Stimulated activated CD4-positive, alpha-beta T cell treated with anti-CD3 and anti-CD28 coated beads, Interleukin-15, amount 100 ng/mL, for 24 hours (primary cell): ENCODE data around the gene MXRA7.
"Not testable (repeated sequence)": the region's sequence is repeated elsewhere in the genome, so short reads cannot be mapped to it uniquely, and the experiment has no call there.

ENCODE experiments used
- DNase-seq: peaks from one replicate; pipeline ENCODE4 v3.0.0-alpha.2; 2020

MXRA7 gene

DNA sequence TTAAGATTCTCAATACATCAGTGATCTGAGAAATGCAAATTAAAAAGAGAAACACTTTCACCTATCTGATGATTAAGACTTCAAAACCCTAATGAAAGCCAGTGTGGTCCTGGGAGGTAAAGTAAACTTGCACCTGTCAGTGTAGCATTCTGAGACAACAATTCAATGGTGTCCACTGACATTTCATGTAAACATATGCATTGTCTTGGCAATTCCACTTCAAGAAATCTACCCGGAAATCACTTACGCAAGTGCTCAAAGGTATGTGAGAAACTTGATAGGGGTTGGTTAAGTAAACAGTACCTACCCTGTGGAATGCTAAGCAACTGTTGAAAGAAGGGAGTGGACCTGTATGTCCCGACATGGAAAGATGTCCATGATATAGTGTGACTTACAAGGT, 69.3 kb downstream of the MXRA7 start:
- DNase-seq: no peak

DNA sequence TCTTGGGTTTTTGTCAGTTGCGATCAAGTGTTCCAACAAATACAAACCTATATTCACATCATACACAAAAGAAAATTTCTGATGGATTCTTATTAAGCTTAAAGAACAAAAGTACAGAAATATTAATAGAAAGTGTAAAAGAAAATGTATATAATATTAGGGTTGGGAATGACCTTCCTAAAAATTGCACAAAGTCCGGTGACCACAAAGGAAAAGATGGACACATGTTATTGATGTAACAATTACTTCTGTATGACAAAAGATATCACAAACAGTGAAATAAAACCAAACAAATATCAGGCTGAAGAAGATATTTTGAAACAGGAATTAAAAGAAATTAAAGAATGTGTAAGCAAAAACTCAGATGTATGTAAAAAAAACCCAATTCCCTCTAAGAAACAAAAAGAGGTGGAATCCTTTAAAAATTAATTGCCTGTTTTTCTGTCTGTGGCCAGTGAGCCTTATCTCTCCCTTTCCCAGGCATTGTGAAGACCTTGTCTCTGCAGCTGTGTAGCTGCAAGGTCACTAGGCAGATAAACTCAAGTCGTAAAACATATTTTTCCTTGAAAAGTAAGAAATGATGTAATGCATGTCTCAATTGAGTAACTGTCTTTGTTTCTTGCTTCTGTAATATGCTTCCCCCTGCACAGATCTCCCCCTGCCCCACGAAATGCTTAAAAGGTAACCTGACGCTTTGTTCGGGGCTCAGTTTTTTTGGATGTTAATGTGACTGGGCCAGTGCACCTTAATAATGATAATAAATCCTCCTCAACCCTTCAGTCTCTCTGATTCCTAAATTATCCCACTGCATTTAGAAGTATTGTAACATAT, 70.0 kb downstream of the MXRA7 start:
- DNase-seq: no peak

DNA sequence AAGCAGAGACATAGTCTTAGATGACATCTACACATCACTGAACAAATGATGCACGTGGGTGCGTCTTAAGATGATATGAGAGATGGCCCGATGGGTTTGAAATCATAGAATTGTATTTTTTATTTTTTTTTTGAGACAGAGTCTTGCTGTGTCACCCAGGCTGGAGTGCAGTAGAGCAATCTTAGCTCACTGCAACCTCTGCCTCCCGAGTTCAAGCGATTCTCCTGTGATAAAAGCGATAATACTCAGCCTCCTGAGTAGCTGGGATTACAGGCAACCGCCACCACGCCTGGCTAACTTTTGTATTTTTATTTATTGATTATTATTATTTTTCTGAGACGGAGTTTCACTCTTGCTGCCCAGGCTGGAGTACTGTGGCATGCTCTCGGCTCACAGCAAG, 72.5 kb downstream of the MXRA7 start:
- DNase-seq: no peak

DNA sequence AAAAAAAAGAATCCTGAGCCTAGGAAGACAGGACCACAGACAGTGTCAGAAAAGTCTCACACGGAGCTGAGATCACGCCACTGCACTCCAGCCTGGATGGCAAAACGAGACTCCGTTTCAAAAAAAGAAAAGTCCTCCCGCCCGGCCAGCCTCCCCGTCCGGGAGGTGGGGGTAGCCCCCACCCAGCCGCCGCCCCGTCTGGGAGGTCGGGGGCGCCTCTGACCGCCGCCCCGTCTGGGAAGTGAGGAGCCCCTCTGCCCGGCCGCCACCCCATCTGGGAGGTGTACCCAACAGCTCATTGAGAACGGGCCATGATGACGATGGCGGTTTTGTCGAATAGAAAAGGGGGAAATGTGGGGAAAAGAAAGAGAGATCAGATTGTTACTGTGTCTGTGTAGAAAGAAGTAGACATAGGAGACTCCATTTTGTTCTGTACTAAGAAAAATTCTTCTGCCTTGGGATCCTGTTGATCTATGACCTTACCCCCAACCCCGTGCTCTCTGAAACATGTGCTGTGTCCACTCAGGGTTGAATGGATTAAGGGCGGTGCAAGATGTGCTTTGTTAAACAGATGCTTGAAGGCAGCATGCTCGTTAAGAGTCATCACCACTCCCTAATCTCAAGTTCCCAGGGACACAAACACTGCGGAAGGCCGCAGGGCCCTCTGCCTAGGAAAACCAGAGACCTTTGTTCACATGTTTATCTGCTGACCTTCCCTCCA, 74.1 kb downstream of the MXRA7 start:
- DNase-seq: not testable (repeated sequence)

DNA sequence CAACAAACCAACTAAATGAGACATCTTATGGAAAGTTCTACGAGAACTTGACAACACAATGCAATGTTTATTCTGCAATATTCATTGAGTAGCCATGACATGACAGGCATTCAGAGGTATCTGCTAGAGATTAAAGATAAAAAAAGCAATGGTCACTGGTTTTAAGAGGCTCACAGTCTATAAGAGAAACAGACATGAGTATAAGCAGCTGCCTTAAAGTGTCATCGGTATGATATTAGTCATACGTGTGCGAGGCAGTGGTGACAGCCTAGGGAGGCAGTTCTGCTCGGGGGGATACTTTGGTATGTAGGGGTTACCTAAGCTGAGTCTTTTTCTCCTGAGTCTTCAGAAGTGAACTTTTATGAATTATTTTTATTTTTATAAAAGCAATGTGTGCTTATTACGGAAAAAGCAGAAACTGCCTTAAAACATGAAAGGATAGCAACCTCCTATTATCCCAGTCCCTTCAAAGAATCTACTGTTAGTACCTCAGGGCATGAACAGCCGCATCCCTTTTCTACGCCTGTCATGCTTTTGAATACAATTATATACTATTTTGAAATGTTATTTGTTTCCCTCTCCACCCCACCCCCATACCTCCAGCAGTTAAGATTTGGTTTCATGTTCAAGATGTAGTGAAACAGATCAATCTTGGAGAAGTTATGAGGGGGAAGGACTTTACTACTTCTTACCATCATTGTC, 75.0 kb downstream of the MXRA7 start:
- no peak for DNase-seq

DNA sequence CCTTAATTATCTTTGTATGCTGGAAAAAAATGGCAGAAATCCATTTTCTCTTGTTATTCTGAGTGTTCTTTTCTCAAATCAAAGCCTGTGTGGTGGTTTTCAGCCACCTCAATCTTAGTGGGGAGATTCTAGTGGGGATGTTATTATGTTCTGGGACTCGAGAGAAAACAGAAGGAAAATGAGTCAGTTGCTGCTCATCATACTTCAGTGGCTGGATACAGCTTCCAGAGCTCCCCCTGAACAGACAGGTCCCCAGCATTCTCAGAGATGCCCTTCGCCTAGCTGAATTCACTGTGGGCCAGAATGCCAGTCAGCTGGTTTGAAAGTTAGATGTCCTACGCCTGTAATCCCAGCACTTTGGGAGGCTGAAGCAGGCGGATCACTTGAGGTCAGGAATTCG, 75.7 kb downstream of the MXRA7 start:
- DNase-seq: no peak

DNA sequence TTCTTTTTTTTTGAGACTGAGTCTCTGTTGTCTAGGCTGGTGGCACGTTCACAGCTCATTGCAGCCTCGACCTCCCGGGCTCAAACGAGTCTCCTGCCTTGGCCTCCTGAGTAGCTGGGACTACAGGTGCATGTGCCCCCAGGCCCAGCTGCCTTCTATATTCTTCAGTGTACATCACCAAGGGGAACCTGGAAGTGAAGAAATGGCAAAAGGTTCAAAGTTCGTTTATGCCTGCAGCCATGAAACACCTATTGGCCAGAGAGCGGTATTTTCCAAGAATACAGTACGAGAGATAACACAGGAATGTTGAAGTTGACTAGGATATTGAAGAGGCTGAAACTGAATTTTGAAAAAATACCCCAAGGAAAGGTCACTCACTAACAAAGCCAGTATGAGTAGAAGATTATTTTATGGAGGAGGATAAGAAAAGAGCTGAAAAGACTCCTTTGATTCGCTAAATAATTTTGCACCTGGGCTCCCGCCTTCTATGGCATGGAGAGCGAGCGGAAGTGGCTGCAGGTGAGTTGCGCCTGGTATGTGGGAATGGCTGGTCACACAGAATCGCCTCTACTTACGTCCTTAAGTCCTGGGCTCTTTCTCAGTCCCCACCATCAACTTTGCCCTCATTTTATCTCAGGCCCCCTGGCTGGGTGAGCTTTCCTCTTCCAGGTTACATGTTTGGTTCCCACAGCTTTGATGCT, 77.0 kb downstream of the MXRA7 start:
- no peak for DNase-seq

DNA sequence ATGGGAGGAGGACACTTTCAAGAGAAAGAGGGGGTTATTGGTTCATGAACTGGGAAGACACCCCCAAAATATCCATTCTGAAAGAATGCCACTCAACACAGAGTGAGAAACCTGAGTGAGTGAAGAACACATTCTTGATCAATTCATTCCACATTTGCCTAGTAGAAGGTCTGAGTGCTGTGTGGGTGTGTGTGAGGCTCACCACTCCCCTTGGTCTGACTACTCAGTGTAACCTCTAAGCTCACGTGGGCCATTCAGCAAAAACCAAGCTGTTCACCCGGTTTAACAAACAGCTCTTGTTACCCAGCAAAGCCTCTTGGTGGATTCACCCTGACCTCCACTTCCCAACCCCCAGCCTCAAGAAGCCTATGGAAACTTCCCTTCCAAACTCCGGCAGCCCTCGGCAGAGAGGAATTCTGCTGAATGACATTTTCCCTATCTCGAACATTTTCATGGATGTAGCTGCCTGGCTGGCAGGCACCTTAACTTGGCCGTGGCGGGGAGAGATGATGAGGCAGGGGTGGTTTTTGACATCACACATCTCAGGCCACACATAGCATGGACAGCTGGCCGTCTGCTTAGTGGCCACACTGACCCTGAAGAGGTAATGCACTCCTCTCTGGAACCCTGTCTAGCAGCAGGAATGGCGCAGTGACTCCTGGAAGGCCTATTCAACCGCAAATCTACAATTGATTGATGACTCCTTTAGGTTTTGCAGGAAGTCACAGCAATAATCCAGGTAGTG, 78.8 kb downstream of the MXRA7 start:
- no peak for DNase-seq

DNA sequence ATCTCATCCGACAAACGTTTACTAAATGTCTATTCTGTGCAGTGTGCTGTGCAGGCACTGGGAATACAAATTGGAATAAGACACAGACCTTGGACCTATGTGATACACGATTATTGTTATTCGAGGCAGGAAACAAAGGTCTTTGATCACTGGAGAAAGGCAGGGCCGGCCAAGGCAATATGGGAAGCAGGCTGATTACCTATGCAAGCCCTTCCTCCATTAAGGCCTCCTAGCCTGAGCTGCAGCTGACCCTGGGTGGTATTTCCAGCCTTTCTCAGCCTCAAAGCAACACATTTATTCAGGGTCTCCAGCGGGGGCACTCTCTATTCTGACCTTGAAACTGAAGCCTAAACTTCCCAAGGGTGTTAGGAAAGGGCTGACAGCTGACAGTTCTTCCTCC, 80.6 kb downstream of the MXRA7 start:
- DNase-seq: no peak
